Ascending aorta (tissue), 2 donors: ENCODE measurements around the gene RNU1-4. TPM values are rescaled to one million over a fixed set of nuclear protein-coding genes. Genes with fewer than 3 reads are reported as not detected.
"Not testable (repeated sequence)": the region's sequence is repeated elsewhere in the genome, so short reads cannot be mapped to it uniquely, and the experiment has no call there.

Experiments used
- DNase-seq, 2 donors: peaks; one replicate each; pipeline ENCODE4 v3.0.0-alpha.2; 2019; ENCODE audit warnings: low spot score in 2 of 2
- H3K27ac ChIP-seq, 2 donors: fragments of 200-600 bp; sonication (generic); one replicate each; pipeline ENCODE4 v1.5.1; 2016 to 2017; ENCODE audit warnings: mild to moderate bottlenecking in 1 of 2
- H3K27me3 ChIP-seq: fragments of 200-600 bp; sonication (generic); one replicate; pipeline ENCODE4 v1.5.1; 2017
- H3K36me3 ChIP-seq, 2 donors: fragments of 200-600 bp; sonication (generic); one replicate each; pipeline ENCODE4 v1.5.1; 2016
- H3K4me1 ChIP-seq, 2 donors: fragments of 200-600 bp; sonication (generic); one replicate each; pipeline ENCODE4 v1.5.1; 2016 to 2017; ENCODE audit warnings: mild to moderate bottlenecking in 1 of 2
- H3K4me3 ChIP-seq, 2 donors: fragments of 200-600 bp; sonication (generic); one replicate each; pipeline ENCODE4 v1.5.1; 2016 to 2017; ENCODE audit warnings: mild to moderate bottlenecking in 1 of 2
- H3K9me3 ChIP-seq, 2 donors: fragments of 200-600 bp; sonication (generic); one replicate each; pipeline ENCODE4 v1.5.1; 2016
- intact Hi-C: fragments of 100-400 bp; cut with DNase I; formaldehyde crosslinking; loops from one replicate; pipeline ENCODE4 v1.15.1; 2023
- total RNA-seq: library from RNA; depleted of rRNA; stranded (reverse); fragments of >200 nt; gene quantifications from one replicate; pipeline ENCODE4 v1.1.0, GENCODE V29; 2016

RNU1-4 gene
- total RNA-seq, 1 donor from 2014 or later: under 0.01 TPM

DNA sequence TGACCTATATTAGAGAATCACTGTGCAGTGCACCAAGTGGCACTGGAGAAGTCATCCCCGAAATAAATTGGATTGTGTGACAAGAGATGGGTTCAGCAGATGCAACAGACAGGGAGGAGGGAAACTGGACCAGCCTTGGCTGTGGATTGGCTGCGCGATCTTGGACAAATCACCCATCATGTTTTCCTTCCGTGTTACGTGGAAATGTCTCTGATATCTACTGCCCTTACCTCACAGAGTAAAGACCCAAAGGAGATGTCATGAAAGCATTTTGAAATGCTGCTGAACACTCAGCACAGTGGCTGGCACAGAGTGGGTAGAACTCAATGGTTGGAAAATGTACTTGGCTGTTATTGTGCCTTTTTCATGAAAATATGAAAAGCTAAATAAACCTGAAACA, 39.2 kb downstream of the RNU1-4 start:
- H3K27ac ChIP-seq, intact Hi-C loops, H3K9me3 ChIP-seq, H3K4me1 ChIP-seq, H3K27me3 ChIP-seq, H3K36me3 ChIP-seq, DNase-seq, H3K4me3 ChIP-seq: not testable (repeated sequence)

DNA sequence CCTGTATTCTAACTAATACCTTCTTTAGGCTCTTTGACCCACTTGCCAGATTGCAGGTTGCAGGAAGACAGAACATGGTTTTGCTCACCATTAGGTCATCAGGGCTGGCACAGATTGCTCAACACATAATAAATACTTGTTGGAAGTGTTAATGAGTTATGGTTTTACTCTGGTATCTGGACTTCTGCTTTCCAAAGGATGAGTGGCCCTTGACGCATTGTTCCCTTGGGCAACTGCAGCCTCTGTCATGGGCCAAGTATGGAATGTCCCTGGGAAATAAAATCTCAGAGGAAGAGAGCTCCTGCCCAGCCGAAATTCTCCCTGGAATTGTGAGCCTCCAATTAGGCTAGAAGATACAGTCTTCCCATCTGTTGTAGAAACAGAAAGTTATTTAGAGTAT, 40.7 kb downstream of the RNU1-4 start:
- H3K4me3 ChIP-seq, H3K4me1 ChIP-seq, H3K9me3 ChIP-seq, H3K36me3 ChIP-seq, H3K27me3 ChIP-seq, H3K27ac ChIP-seq, intact Hi-C loops, DNase-seq: not testable (repeated sequence)

DNA sequence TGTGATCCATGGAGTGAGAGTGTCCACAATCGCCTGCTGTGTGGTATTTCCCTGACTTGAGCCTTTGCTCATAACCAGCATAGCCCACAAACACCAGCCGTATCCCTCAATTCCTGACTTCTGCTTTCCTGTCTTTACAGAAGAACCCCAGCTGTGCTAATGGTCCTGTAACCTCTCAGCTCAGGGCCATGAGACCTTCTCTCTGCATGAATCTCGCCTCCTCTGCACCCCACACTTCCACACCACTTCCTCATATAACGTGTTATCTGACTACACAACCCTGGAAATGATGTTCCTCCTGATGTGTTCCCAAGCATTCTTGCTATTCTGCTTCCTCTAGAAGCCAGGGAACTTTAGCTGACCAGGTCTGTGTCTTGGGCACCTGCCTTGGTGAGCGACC, 41.3 kb downstream of the RNU1-4 start:
- intact Hi-C loops, H3K4me3 ChIP-seq, H3K9me3 ChIP-seq, H3K4me1 ChIP-seq, DNase-seq, H3K27me3 ChIP-seq, H3K36me3 ChIP-seq, H3K27ac ChIP-seq: not testable (repeated sequence)

DNA sequence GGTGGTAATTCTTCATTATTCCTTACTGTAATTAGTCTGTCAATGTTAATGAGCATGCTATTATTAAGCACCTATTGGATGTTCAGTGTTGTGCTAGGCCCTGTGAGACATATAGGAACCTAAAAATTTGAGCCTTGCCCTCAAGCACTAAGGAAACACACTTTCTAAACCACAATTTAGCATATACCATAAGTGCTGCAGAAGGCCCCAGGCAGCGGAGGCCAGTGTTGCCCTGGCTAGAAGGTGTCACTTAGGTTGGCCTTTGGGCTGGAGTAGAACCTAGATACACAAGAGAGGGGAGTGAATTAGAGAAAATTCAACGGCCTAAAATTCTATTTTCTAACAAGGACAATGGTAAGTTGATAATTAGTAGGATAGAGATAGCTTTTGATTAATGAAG, 44.6 kb downstream of the RNU1-4 start:
- H3K4me3 ChIP-seq, H3K27me3 ChIP-seq, H3K4me1 ChIP-seq, intact Hi-C loops, H3K9me3 ChIP-seq, H3K27ac ChIP-seq, H3K36me3 ChIP-seq, DNase-seq: not testable (repeated sequence)

DNA sequence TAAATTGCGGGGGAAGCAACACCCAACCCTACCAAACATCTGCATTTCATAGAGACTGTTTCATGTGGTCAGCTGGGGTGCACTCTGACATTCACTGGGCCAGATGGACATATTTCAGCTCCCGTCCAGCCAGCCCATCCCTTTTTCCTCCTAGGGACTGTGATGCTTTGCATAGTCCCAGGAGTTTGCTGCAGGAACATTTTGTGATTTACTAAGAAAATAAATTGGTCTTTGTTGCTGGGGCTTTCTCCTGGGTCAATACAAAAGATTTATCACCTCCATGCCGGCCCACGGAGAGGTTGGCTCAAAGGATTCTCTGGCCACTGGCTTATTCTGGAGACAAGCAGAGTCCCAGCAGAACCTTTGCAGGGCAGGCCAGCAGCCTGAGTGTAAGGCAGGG, 46.0 kb downstream of the RNU1-4 start:
- H3K27ac ChIP-seq, DNase-seq, H3K9me3 ChIP-seq, H3K4me3 ChIP-seq, H3K27me3 ChIP-seq, H3K36me3 ChIP-seq, H3K4me1 ChIP-seq, intact Hi-C loops: not testable (repeated sequence)

DNA sequence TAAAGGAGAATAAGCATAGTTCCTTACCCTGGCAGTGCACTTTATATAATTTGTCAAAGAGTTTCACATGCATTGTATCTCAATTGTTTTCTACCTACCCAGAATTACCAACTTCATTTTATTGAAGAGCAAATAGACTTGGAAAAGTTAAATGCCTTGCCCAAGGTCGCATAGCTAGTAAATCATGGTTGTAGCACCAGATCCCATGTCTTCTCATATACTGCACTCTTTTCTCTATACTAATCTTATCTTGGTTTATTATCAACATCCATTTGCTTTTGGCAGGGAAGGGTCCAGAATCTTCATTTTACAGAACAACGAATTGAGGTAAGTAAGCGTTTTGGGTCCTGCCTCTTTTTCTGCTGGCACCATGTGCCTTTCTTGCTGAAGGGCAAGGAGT, 46.9 kb downstream of the RNU1-4 start:
- H3K4me3 ChIP-seq, H3K27ac ChIP-seq, H3K4me1 ChIP-seq, H3K27me3 ChIP-seq, intact Hi-C loops, H3K9me3 ChIP-seq, DNase-seq, H3K36me3 ChIP-seq: not testable (repeated sequence)

DNA sequence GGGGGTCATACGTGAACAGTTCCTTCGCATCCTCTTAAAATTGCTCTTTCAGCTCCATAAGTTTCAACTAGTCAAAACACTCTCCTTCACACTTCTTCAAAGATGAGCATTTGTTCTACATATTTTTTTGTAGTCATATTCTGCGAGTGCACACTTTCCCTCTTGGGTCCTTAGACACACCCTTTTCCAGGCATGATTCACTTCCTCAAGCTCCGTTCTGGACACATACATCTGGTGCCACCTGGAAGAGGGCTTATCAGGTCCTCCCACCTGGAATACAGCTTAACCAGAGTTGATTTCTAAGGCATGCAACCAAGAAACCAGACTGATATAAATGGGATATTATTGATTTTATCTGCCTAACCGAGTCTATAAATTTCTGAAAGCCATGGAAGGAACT, 47.4 kb downstream of the RNU1-4 start:
- H3K4me1 ChIP-seq, DNase-seq, H3K36me3 ChIP-seq, H3K4me3 ChIP-seq, H3K27me3 ChIP-seq, H3K27ac ChIP-seq, intact Hi-C loops, H3K9me3 ChIP-seq: not testable (repeated sequence)

Other genes starting within 250 kb of the RNU1-4 start
- gene RNU1-1, start 226.2 kb upstream of the RNU1-4 start, total RNA-seq: under 0.01 TPM
- 9.2 TPM for gene NBPF1, start 127.0 kb upstream of the RNU1-4 start, total RNA-seq
- gene RNU1-3, start 73.6 kb upstream of the RNU1-4 start, total RNA-seq: under 0.01 TPM
- gene RNU1-2, start 155.5 kb downstream of the RNU1-4 start, total RNA-seq: under 0.01 TPM
- 27.0 TPM for gene CROCC, start 181.4 kb downstream of the RNU1-4 start, total RNA-seq
- gene MFAP2, start 240.1 kb downstream of the RNU1-4 start, total RNA-seq: 26.3 TPM